Neutrophil (primary cell): Measurements from ENCODE around the gene COA7.

Source experiments
- H3K27ac ChIP-seq: fragments of 200-600 bp; sonication (generic); 2 replicates; pipeline ENCODE4 v1.5.1; 2016; ENCODE audit warnings: mild to moderate bottlenecking, moderate library complexity
- H3K27me3 ChIP-seq: fragments of 200-600 bp; sonication (generic); 2 replicates; pipeline ENCODE4 v1.6.0; 2016; ENCODE audit warnings: mild to moderate bottlenecking
- H3K36me3 ChIP-seq: fragments of 200-600 bp; sonication (generic); 2 replicates; pipeline ENCODE4 v1.5.1; 2017
- H3K4me1 ChIP-seq, 2 experiments: fragments of 200-600 bp in 1 of 2; sonication (generic) in 1 of 2; 1 replicate in 1 of 2; 2 replicates in 1 of 2; pipeline versions ENCODE4 v1.5.1 to v1.6.1; 2013 to 2016; ENCODE audit warnings: low read depth in 1 of 2, low read length in 1 of 2, mild to moderate bottlenecking in 1 of 2, moderate library complexity in 1 of 2; ENCODE audit not compliant: control insufficient read depth in 1 of 2, insufficient read depth in 1 of 2
- H3K4me3 ChIP-seq, 2 experiments: fragments of 200-600 bp in 1 of 2; sonication (generic) in 1 of 2; 1 replicate in 1 of 2; 2 replicates in 1 of 2; pipeline ENCODE4 v1.5.1; 2013 to 2016; ENCODE audit warnings: low read depth in 1 of 2, low read length in 1 of 2, mild to moderate bottlenecking in 1 of 2, moderate library complexity in 1 of 2
- H3K9me3 ChIP-seq: fragments of 200-600 bp; sonication (generic); 2 replicates; pipeline ENCODE4 v1.5.1; 2016
- TF ChIP-seq, protein P1 (sequence below): fragments of 200-600 bp; sonication (generic); IDR thresholded peaks from 2 replicates; pipeline ENCODE4 v1.5.1; 2016; ENCODE audit warnings: antibody characterized with exemption

Gene COA7

DNA sequence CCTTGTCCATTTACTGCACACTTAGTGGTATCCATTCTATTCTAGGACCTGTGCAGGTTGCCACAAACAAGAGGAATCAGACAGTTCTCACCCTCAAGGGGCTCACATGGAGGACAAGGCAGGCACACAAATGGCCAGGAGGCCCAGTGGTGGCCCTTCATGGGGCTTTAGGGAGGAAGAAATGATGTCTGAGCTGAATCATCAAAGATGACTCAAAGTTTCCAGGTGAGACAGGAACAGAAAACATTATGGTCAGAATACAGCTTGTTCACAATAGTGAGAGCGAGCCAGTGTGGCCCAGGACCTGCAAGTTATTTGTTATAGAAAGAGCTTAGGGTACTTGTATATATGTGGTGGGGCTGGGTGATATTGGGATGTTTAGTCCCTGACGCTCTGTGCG lies 38.8 kb downstream of the COA7 start:
- H3K9me3 ChIP-seq, result no peaks in the 10 kb centered on the region
- H3K4me1 ChIP-seq, result no peaks in the 10 kb centered on the region
- H3K4me3 ChIP-seq, result no peak overlapping the region
- no peaks in the 10 kb centered on the region for H3K36me3 ChIP-seq
- H3K27ac ChIP-seq, result no peak overlapping the region
- TF ChIP-seq, protein P1, sequence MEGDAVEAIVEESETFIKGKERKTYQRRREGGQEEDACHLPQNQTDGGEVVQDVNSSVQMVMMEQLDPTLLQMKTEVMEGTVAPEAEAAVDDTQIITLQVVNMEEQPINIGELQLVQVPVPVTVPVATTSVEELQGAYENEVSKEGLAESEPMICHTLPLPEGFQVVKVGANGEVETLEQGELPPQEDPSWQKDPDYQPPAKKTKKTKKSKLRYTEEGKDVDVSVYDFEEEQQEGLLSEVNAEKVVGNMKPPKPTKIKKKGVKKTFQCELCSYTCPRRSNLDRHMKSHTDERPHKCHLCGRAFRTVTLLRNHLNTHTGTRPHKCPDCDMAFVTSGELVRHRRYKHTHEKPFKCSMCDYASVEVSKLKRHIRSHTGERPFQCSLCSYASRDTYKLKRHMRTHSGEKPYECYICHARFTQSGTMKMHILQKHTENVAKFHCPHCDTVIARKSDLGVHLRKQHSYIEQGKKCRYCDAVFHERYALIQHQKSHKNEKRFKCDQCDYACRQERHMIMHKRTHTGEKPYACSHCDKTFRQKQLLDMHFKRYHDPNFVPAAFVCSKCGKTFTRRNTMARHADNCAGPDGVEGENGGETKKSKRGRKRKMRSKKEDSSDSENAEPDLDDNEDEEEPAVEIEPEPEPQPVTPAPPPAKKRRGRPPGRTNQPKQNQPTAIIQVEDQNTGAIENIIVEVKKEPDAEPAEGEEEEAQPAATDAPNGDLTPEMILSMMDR, result no peak
- H3K27me3 ChIP-seq, result no peaks in the 10 kb centered on the region

- Histone ChIP-seq H3K4me3 (no peak overlapping the region), H3K4me1 (no peaks in the 10 kb centered on the region), H3K27ac (no peak overlapping the region), H3K36me3 (no peaks in the 10 kb centered on the region), H3K27me3 (no peaks in the 10 kb centered on the region), H3K9me3 (no peaks in the 10 kb centered on the region)
- TF ChIP-seq, protein P1, result no peak
Observed at GRCh38 chr1:52658795-52659194, 39.4 kb downstream of the COA7 start.

GRCh38 chr1:52657702-52658101 lies 40.4 kb downstream of the COA7 start:
- H3K9me3 ChIP-seq, result no peaks in the 10 kb centered on the region
- H3K36me3 ChIP-seq, result no peaks in the 10 kb centered on the region
- TF ChIP-seq, protein P1, result no peak
- no peaks in the 10 kb centered on the region for H3K27me3 ChIP-seq
- no peaks in the 10 kb centered on the region for H3K4me1 ChIP-seq
- H3K4me3 ChIP-seq, result no peak overlapping the region
- no peak overlapping the region for H3K27ac ChIP-seq

GRCh38 chr1:52654063-52654462 lies 44.1 kb downstream of the COA7 start:
- H3K4me3 ChIP-seq, result no peak overlapping the region
- no peak overlapping the region for H3K27ac ChIP-seq
- H3K4me1 ChIP-seq, result no peaks in the 10 kb centered on the region
- TF ChIP-seq, protein P1, result no peak
- no peaks in the 10 kb centered on the region for H3K9me3 ChIP-seq
- H3K27me3 ChIP-seq, result no peaks in the 10 kb centered on the region
- H3K36me3 ChIP-seq, result no peaks in the 10 kb centered on the region

- no peaks in the 10 kb centered on the region for H3K36me3 ChIP-seq
- no peaks in the 10 kb centered on the region for H3K4me1 ChIP-seq
- H3K27me3 ChIP-seq, result no peaks in the 10 kb centered on the region
- no peak overlapping the region for H3K27ac ChIP-seq
- no peak overlapping the region for H3K4me3 ChIP-seq
- TF ChIP-seq, protein P1, result no peak
- no peaks in the 10 kb centered on the region for H3K9me3 ChIP-seq
Observed at GRCh38 chr1:52653207-52653849, 44.8 kb downstream of the COA7 start.
